VCaP (cell line): ENCODE data around the gene ABHD8.
A peak's percentile ranks its signal among the peaks of the same experiment; 100 is the strongest.

Experiments
- H3K27ac ChIP-seq: fragments of 450-650 bp; 2 replicates; pipeline ENCODE4 v1.5.1; 2017
- CTCF ChIP-seq: fragments of 450-650 bp; conservative IDR thresholded peaks from 2 replicates; pipeline ENCODE4 v1.5.1; 2017; ENCODE audit warnings: mild to moderate bottlenecking, moderate library complexity

Gene ABHD8

GRCh38 chr19:17303167-17303939 lies at the start of gene ABHD8:
TSS of gene ABHD8 (minus strand) at chr19:17303425. CDS start at chr19:17301616, 1,809 bp downstream.
- peak; percentile 79 for TF ChIP-seq CTCF
- H3K27ac ChIP-seq: peak within 1 kb of the TSS; percentile 78; the same call in 1 of the 2 replicates

- H3K27ac ChIP-seq: no peak overlapping the region
- no peak for TF ChIP-seq CTCF
Measured at GRCh38 chr19:17352608-17353280, 49.5 kb upstream of the ABHD8 start.

GRCh38 chr19:17351815-17352435 lies 48.7 kb upstream of the ABHD8 start:
- TF ChIP-seq CTCF: no peak
- H3K27ac ChIP-seq: no peak overlapping the region

GRCh38 chr19:17348700-17349099 lies 45.5 kb upstream of the ABHD8 start:
- no peak for TF ChIP-seq CTCF
- H3K27ac ChIP-seq: no peak overlapping the region

- TF ChIP-seq CTCF: no peak
- H3K27ac ChIP-seq: no peak overlapping the region
Measured at GRCh38 chr19:17347877-17348276, 44.7 kb upstream of the ABHD8 start.

- H3K27ac ChIP-seq: no peak overlapping the region
- no peak for TF ChIP-seq CTCF
Measured at GRCh38 chr19:17347361-17347760, 44.1 kb upstream of the ABHD8 start.

GRCh38 chr19:17346109-17346671 lies 43.0 kb upstream of the ABHD8 start:
- H3K27ac ChIP-seq: no peak overlapping the region
- TF ChIP-seq CTCF: peak; percentile 98
